ENCODE measurements around the gene RHOJ. TPM values are rescaled to one million over a fixed set of nuclear protein-coding genes. Genes with fewer than 3 reads are reported as not detected.

The RHOJ gene
- total RNA-seq, 4 donors from 2014 or later = 13.6 to 40.8 (median 25.0) TPM

DNA sequence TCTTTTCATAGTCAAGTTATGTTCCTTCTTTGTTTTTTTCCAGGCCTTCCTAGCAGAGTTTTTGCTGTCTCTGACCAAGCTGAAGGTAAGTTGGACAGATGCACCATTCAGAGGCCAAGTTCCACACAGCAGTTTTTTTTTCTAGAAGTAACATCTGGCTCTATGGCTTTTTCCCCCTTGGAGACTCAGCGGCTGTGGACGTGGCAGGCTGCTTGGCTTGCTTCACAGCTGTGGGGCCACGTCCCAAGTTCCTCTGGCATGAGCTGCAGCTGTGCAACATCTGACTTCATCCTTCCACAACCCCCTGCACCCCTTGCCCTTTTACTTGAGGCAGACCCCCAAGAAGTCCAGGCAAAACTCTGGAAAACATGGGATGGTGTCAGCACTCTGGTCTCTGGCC is 24.2 kb upstream of the RHOJ start:
- no peaks in the 10 kb centered on the region for H3K4me1 ChIP-seq
- H3K4me3 ChIP-seq = no peak overlapping the region
- peak overlapping the region; percentile 31 to 46 for H3K27ac ChIP-seq
- no peaks in the 10 kb centered on the region for H3K27me3 ChIP-seq
- H3K36me3 ChIP-seq = no peaks in the 10 kb centered on the region
- peak in 1 of 2 donors; percentile 54 for DNase-seq
- intact Hi-C loops (cut with DNase I; ENCODE audit: low total_unique reads) = no loop called here
- H3K9me3 ChIP-seq = no peaks in the 10 kb centered on the region
- TF ChIP-seq POLR2A (IDR thresholded peaks at IDR 0.05) (no peak), CTCF (IDR thresholded peaks at IDR 0.05) (no peak)

- H3K4me1 ChIP-seq = no peaks in the 10 kb centered on the region
- TF ChIP-seq CTCF (IDR thresholded peaks at IDR 0.05) (no peak), POLR2A (IDR thresholded peaks at IDR 0.05) (no peak)
- H3K27ac ChIP-seq = no peak overlapping the region
- no peaks in the 10 kb centered on the region for H3K9me3 ChIP-seq
- no peaks in the 10 kb centered on the region for H3K36me3 ChIP-seq
- no peak for DNase-seq
- H3K27me3 ChIP-seq = no peaks in the 10 kb centered on the region
- intact Hi-C loops (cut with DNase I; ENCODE audit: low total_unique reads) = no loop called here
- no peak overlapping the region for H3K4me3 ChIP-seq
Observed at GRCh38 chr14:63182968-63183367, 21.3 kb upstream of the RHOJ start.

GRCh38 chr14:63186453-63186852 is 17.8 kb upstream of the RHOJ start:
- TF ChIP-seq POLR2A (IDR thresholded peaks at IDR 0.05) (no peak), CTCF (IDR thresholded peaks at IDR 0.05) (no peak)
- H3K36me3 ChIP-seq = no peaks in the 10 kb centered on the region
- intact Hi-C loops (cut with DNase I; ENCODE audit: low total_unique reads) = no loop called here
- H3K9me3 ChIP-seq = no peaks in the 10 kb centered on the region
- no peak overlapping the region for H3K4me3 ChIP-seq
- H3K4me1 ChIP-seq = no peaks in the 10 kb centered on the region
- DNase-seq = no peak
- H3K27me3 ChIP-seq = no peaks in the 10 kb centered on the region
- H3K27ac ChIP-seq = no peak overlapping the region

DNA sequence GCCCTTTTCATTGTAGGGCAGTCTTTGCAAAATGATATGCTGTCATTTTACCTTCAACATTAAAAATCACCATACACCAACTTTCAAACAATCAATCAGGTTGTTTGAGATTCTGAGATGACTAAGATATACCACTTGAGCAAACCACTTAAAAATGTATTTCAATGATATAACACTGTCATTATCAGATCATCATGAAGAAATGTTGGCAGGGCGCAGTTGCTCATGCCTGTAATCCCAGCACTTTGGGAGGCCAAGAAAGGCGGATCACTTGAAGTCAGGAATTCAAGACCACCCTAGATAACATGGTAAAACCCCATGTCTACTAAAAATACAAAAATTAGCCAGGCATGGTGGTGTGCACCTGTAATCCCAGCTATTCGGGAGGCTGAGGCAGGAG is 13.0 kb upstream of the RHOJ start:
- no peaks in the 10 kb centered on the region for H3K9me3 ChIP-seq
- TF ChIP-seq CTCF (IDR thresholded peaks at IDR 0.05) (no peak), POLR2A (IDR thresholded peaks at IDR 0.05) (no peak)
- intact Hi-C loops (cut with DNase I; ENCODE audit: low total_unique reads) = no loop called here
- H3K36me3 ChIP-seq = no peaks in the 10 kb centered on the region
- no peak for DNase-seq
- no peak overlapping the region for H3K27ac ChIP-seq
- no peak overlapping the region for H3K4me3 ChIP-seq
- no peaks in the 10 kb centered on the region for H3K4me1 ChIP-seq
- H3K27me3 ChIP-seq = no peaks in the 10 kb centered on the region

DNA sequence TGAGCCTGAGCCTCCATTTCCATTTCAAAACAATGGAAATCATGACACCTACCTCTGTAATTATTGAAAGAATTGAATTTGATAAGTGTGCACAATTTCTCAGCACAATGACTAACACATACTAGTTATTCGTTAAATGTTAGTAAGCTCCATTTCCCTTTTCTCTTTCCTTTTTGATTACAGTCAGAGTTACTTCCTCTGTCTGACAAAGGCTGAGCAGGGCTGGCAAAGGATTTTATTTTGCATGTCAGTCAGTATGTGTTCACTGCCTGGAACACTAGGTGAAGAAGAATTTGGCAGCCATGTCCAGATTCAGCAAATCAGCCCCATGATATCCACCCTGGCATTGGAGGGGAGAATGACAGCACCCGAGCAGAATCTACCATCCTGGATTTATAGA is 12.2 kb upstream of the RHOJ start:
- intact Hi-C loops (cut with DNase I; ENCODE audit: low total_unique reads) = no loop called here
- Histone ChIP-seq H3K27me3 (no peaks in the 10 kb centered on the region), H3K4me3 (no peak overlapping the region), H3K36me3 (no peaks in the 10 kb centered on the region), H3K4me1 (no peaks in the 10 kb centered on the region), H3K9me3 (no peaks in the 10 kb centered on the region), H3K27ac (no peak overlapping the region)
- TF ChIP-seq POLR2A (IDR thresholded peaks at IDR 0.05) (no peak), CTCF (IDR thresholded peaks at IDR 0.05) (no peak)
- no peak for DNase-seq
